Breast epithelium (tissue), 3 donors: Measurements from ENCODE around the gene TLNRD1.

Source experiments
- CTCF ChIP-seq, 3 donors: fragments of 450-650 bp; IDR thresholded peaks; one replicate each; pipeline ENCODE4 v1.5.1; 2016 to 2017; ENCODE audit warnings: antibody characterized with exemption in 3 of 3, mild to moderate bottlenecking in 3 of 3, moderate library complexity in 3 of 3
- POLR2AphosphoS5 ChIP-seq, 3 donors: sonication (generic); formaldehyde crosslinking; IDR thresholded peaks; one replicate each; pipeline ENCODE4 v1.6.1; 2017; ENCODE audit warnings: antibody characterized with exemption in 3 of 3

GRCh38 chr15:81049835-81050234, 49.1 kb downstream of the TLNRD1 start:
- TF ChIP-seq CTCF (IDR thresholded peaks at IDR 0.05) (no peak), POLR2AphosphoS5 (IDR thresholded peaks at IDR 0.05) (no peak)
